Ishikawa (cell line): Measurements from ENCODE around the gene DNTTIP2.

Experiments used
- CEBPB ChIP-seq: IDR thresholded peaks from 2 replicates; pipeline ENCODE4 v1.6.1; 2012
- CREB1 ChIP-seq: IDR thresholded peaks from 2 replicates; pipeline ENCODE4 v1.6.1; 2012; ENCODE audit warnings: low read depth
- EGR1 ChIP-seq: IDR thresholded peaks from 2 replicates; pipeline ENCODE4 v1.6.1; 2012
- EP300 ChIP-seq: IDR thresholded peaks from 2 replicates; pipeline ENCODE4 v1.6.1; 2012; ENCODE audit warnings: borderline replicate concordance
- FOXM1 ChIP-seq: IDR thresholded peaks from 2 replicates; pipeline ENCODE4 v1.6.1; 2012; ENCODE audit warnings: low read depth, borderline replicate concordance
- NFIC ChIP-seq: IDR thresholded peaks from 2 replicates; pipeline ENCODE4 v1.6.1; 2012
- RAD21 ChIP-seq: IDR thresholded peaks from 2 replicates; pipeline ENCODE4 v1.6.1; 2012; ENCODE audit warnings: low read depth
- TAF1 ChIP-seq: IDR thresholded peaks from 2 replicates; pipeline ENCODE4 v1.6.1; 2012; ENCODE audit warnings: low read depth, mild to moderate bottlenecking
- TCF12 ChIP-seq: IDR thresholded peaks from 2 replicates; pipeline ENCODE4 v1.6.1; 2012; ENCODE audit warnings: low read depth
- TEAD4 ChIP-seq: IDR thresholded peaks from 2 replicates; pipeline ENCODE4 v1.6.1; 2012
- YY1 ChIP-seq: IDR thresholded peaks from 2 replicates; pipeline ENCODE4 v1.6.1; 2012; ENCODE audit warnings: low read depth
- ZBTB7A ChIP-seq: IDR thresholded peaks from 2 replicates; pipeline ENCODE4 v1.6.1; 2012; ENCODE audit warnings: low read depth
- TF ChIP-seq, protein P1 (sequence below): IDR thresholded peaks from 2 replicates; pipeline ENCODE4 v1.6.1; 2012
- TF ChIP-seq, protein P2 (sequence below): IDR thresholded peaks from 2 replicates; pipeline ENCODE4 v1.6.1; 2012
- TF ChIP-seq, protein P3 (sequence below): IDR thresholded peaks from 2 replicates; pipeline ENCODE4 v1.6.1; 2012; ENCODE audit warnings: low read depth, mild to moderate bottlenecking

The DNTTIP2 gene

DNA sequence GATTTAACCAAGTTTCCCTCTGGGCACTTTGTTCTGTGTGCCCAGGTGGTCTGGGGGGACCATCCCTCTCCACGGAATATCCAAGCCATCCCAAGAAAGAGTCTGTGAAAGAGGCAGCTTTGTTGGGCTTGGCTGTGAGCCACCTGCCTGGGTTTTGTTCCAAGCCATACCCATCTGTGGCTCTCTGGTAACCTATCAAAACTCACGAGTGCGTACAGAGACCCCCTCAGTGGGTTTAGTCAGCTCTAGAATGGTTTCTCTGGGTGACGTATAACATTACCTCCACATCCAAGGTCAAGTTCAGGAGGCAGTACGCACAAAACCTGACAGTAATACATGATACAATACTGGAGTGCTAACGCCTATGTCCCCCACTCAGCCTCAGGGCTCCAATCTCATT is 54.2 kb downstream of the DNTTIP2 start:
- no peak for TF ChIP-seq TAF1
- no peak for TF ChIP-seq YY1
- no peak for TF ChIP-seq NFIC
- TF ChIP-seq EGR1 = no peak
- TF ChIP-seq RAD21 = no peak
- TF ChIP-seq ZBTB7A = no peak
- TF ChIP-seq, protein P1, sequence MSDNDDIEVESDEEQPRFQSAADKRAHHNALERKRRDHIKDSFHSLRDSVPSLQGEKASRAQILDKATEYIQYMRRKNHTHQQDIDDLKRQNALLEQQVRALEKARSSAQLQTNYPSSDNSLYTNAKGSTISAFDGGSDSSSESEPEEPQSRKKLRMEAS = no peak
- TF ChIP-seq CEBPB = no peak
- no peak for TF ChIP-seq TCF12
- TF ChIP-seq, protein P2, sequence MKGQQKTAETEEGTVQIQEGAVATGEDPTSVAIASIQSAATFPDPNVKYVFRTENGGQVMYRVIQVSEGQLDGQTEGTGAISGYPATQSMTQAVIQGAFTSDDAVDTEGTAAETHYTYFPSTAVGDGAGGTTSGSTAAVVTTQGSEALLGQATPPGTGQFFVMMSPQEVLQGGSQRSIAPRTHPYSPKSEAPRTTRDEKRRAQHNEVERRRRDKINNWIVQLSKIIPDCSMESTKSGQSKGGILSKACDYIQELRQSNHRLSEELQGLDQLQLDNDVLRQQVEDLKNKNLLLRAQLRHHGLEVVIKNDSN = no peak
- no peak for TF ChIP-seq FOXM1
- no peak for TF ChIP-seq CREB1
- no peak for TF ChIP-seq EP300
- TF ChIP-seq, protein P3, sequence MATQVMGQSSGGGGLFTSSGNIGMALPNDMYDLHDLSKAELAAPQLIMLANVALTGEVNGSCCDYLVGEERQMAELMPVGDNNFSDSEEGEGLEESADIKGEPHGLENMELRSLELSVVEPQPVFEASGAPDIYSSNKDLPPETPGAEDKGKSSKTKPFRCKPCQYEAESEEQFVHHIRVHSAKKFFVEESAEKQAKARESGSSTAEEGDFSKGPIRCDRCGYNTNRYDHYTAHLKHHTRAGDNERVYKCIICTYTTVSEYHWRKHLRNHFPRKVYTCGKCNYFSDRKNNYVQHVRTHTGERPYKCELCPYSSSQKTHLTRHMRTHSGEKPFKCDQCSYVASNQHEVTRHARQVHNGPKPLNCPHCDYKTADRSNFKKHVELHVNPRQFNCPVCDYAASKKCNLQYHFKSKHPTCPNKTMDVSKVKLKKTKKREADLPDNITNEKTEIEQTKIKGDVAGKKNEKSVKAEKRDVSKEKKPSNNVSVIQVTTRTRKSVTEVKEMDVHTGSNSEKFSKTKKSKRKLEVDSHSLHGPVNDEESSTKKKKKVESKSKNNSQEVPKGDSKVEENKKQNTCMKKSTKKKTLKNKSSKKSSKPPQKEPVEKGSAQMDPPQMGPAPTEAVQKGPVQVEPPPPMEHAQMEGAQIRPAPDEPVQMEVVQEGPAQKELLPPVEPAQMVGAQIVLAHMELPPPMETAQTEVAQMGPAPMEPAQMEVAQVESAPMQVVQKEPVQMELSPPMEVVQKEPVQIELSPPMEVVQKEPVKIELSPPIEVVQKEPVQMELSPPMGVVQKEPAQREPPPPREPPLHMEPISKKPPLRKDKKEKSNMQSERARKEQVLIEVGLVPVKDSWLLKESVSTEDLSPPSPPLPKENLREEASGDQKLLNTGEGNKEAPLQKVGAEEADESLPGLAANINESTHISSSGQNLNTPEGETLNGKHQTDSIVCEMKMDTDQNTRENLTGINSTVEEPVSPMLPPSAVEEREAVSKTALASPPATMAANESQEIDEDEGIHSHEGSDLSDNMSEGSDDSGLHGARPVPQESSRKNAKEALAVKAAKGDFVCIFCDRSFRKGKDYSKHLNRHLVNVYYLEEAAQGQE = no peak
- no peak for TF ChIP-seq TEAD4

DNA sequence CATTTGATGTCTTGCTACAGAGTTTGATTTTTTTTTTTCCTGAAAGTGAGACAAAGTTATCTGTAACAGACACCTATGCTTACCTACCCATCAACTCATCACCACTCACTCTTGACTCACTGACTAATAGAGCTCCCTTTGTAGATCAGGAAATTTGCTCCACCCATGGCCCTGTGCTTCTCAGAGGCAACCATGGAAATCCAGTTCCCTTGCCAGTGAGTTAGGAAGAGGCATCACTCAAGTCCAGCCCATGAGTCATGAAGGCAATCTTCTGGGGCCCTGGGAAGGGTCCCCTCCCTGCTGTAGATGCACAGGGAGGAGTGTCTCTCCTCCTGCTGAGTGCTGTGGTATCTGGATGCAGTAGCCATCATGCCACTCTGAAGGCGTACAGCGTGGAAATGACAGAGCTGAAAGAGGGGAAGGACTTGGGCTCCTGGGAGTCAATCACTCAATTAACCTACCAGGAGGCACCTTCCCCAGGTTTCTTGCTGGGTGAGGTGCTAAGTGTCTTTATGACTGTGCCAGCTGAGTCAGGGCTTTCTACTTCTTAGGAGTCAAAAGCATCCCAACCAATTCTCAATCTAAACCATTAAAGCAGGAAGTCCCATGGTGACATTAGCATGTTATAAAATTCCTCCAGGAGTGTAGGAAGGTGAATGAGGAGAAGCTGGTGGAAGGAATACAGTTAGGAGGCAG is 56.1 kb downstream of the DNTTIP2 start:
- TF ChIP-seq NFIC = no peak
- TF ChIP-seq TEAD4 = no peak
- TF ChIP-seq, protein P2 = no peak
- TF ChIP-seq TCF12 = no peak
- TF ChIP-seq, protein P3 = no peak
- no peak for TF ChIP-seq RAD21
- no peak for TF ChIP-seq EGR1
- TF ChIP-seq ZBTB7A = no peak
- no peak for TF ChIP-seq FOXM1
- TF ChIP-seq, protein P1 = no peak
- TF ChIP-seq CREB1 = no peak

DNA sequence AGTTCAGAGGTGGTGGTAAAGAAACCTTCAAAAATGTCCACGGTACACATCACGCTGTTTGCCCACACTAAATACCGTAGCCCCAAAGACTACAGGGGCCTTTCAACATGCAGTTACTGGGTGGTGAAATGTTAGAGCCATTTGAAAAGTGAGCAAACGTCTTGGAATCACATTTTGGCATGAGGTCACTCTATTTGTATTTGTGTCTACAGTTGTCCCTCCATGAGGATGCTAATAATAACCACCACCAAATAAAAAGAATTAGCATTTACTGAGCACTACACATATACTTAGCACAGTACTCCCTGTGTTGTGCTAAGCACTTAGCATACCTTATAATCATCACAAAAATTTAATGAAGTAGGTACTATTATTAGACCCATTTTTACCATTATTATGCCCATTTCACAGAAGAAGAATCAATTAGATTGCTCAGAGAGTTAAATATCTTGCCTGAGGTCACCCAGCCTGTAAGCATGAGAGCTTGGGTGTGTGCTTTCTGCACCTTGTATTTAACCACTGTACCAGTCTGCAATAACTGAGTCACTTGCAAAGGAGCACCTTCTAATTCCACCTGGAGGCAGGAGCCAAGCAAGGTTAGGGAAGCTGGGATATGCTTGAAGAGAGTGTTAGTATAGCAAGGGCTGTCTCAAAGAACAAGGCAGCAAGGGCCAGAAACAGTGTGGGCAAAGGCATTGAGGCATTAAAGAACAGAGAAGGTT is 57.4 kb downstream of the DNTTIP2 start:
- TF ChIP-seq FOXM1 (no peak), ZBTB7A (no peak), YY1 (no peak)

DNA sequence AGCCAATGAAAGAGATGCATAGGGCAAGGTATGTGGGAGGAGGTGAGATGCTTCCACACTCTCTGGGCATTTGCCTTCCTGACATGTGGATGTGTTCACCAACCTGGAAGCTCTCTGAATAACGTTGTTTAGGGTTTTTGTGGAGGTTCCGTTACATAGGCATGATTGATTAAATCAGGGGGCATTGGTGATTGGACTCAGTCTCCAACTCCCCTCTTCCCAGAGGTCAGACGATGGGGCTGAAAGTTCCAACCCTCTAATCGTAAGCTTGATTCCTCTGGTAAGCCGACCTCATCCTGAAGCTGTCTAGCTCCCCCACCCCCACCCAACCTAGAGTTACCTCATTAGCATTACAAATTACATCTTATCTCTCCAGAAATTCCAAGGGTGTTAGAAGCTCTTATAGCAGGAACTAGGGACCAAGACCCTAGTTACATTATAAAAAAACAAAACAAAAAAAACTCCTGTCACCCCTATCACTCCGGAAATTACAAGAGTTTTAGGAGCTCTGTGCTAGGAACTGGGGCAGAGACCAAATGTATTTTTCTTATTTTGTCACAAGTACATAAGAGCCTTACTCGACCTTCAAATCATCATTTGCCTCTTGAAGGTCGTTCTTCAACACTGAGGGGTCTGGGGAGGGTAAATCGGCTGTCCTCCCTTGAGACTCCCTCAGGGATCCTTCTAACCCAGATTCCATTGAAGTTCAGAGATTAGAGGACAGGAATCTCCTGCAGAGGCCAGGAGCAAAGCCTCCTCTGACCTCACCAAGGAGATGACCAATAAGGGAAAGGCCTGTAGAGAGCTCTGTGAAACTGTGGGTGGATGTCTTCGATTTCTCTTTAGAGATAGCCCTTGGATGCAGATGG is 58.2 kb downstream of the DNTTIP2 start:
- TF ChIP-seq TEAD4 (no peak), EGR1 (no peak), FOXM1 (no peak), RAD21 (no peak), CREB1 (no peak), EP300 (no peak), TAF1 (no peak), ZBTB7A (no peak), YY1 (no peak), NFIC (no peak), TCF12 (no peak), CEBPB (no peak)
- TF ChIP-seq, protein P3 = no peak
- TF ChIP-seq, protein P2 = no peak
- TF ChIP-seq, protein P1 = no peak
